ENCODE results near the gene NHSL2. TPM values are rescaled to one million over a fixed set of nuclear protein-coding genes. Genes with fewer than 3 reads are reported as not detected.

NHSL2 gene
- total RNA-seq, 4 donors from 2014 or later, result 10.4 to 31.4 (median 17.7) TPM

- intact Hi-C loops (cut with DNase I), result no loop called here
- no peak for DNase-seq (ENCODE audit: extremely low spot score)
- Histone ChIP-seq H3K4me1 (peaks cover 6 to 45% (median 27%) of the 10 kb centered on the region in 4 donors), H3K36me3 (no peaks in the 10 kb centered on the region), H3K27me3 (peaks cover 0 to 4% (median 0%) of the 10 kb centered on the region in 4 donors), H3K27ac (replicated peaks in 1 of 4) (peak overlapping the region in 1 of 4 donors; percentile 22), H3K9me3 (no peaks in the 10 kb centered on the region), H3K4me3 (no peak overlapping the region)
- TF ChIP-seq CTCF (IDR thresholded peaks at IDR 0.05), result no peak
- TF ChIP-seq POLR2A (IDR thresholded peaks at IDR 0.05; ENCODE audit: low read depth), result no peak
- TF ChIP-seq EP300 (IDR thresholded peaks at IDR 0.05), result no peak
- no peak for TF ChIP-seq POLR2AphosphoS5 (IDR thresholded peaks at IDR 0.05)
- 62% methylated on average over 4 of the region's 4 CpGs for WGBS
Observed at GRCh38 chrX:72078411-72078810, 167.8 kb downstream of the NHSL2 start.

- H3K36me3 ChIP-seq, result no peaks in the 10 kb centered on the region
- peak overlapping the region; percentile 32 to 62 (median 55) for H3K27ac ChIP-seq (replicated peaks in 1 of 4)
- peaks cover 0 to 4% (median 0%) of the 10 kb centered on the region in 4 donors for H3K27me3 ChIP-seq
- peak overlapping the region; percentile 21 to 34 (median 30) for H3K4me3 ChIP-seq
- peaks cover 6 to 50% (median 32%) of the 10 kb centered on the region in 4 donors for H3K4me1 ChIP-seq
- TF ChIP-seq POLR2A (IDR thresholded peaks at IDR 0.05; ENCODE audit: low read depth), result no peak
- no peak for TF ChIP-seq EP300 (IDR thresholded peaks at IDR 0.05)
- TF ChIP-seq CTCF (IDR thresholded peaks at IDR 0.05), result no peak
- TF ChIP-seq POLR2AphosphoS5 (IDR thresholded peaks at IDR 0.05), result peak; percentile 25 to 51
- 76% methylated on average over 6 of the region's 12 CpGs for WGBS
- no peak for DNase-seq (ENCODE audit: extremely low spot score)
- intact Hi-C loops (cut with DNase I), result no loop called here
- no peaks in the 10 kb centered on the region for H3K9me3 ChIP-seq
Observed at GRCh38 chrX:72079607-72080006, 169.0 kb downstream of the NHSL2 start.

- intact Hi-C loops (cut with DNase I), result no loop called here
- no peaks in the 10 kb centered on the region for H3K36me3 ChIP-seq
- WGBS, result 64% methylated on average over 6 of the region's 7 CpGs
- DNase-seq (ENCODE audit: extremely low spot score), result no peak
- H3K4me3 ChIP-seq, result peak overlapping the region; percentile 21 to 34 (median 30)
- peaks cover 6 to 51% (median 32%) of the 10 kb centered on the region in 4 donors for H3K4me1 ChIP-seq
- H3K9me3 ChIP-seq, result no peaks in the 10 kb centered on the region
- peaks cover 0 to 4% (median 0%) of the 10 kb centered on the region in 4 donors for H3K27me3 ChIP-seq
- peak overlapping the region; percentile 32 to 62 (median 55) for H3K27ac ChIP-seq (replicated peaks in 1 of 4)
- no peak for TF ChIP-seq POLR2A (IDR thresholded peaks at IDR 0.05; ENCODE audit: low read depth)
- TF ChIP-seq POLR2AphosphoS5 (IDR thresholded peaks at IDR 0.05), result no peak
- no peak for TF ChIP-seq CTCF (IDR thresholded peaks at IDR 0.05)
- TF ChIP-seq EP300 (IDR thresholded peaks at IDR 0.05), result no peak
Observed at GRCh38 chrX:72080150-72080549, 169.5 kb downstream of the NHSL2 start.

GRCh38 chrX:72080800-72081199 lies 170.2 kb downstream of the NHSL2 start:
- no peak for TF ChIP-seq EP300 (IDR thresholded peaks at IDR 0.05)
- TF ChIP-seq POLR2A (IDR thresholded peaks at IDR 0.05; ENCODE audit: low read depth), result no peak
- TF ChIP-seq CTCF (IDR thresholded peaks at IDR 0.05), result no peak
- no peak for TF ChIP-seq POLR2AphosphoS5 (IDR thresholded peaks at IDR 0.05)
- Histone ChIP-seq H3K36me3 (no peaks in the 10 kb centered on the region), H3K4me3 (peak overlapping the region; percentile 21 to 34 (median 30)), H3K4me1 (peaks cover 6 to 51% (median 32%) of the 10 kb centered on the region in 4 donors), H3K9me3 (no peaks in the 10 kb centered on the region), H3K27ac (replicated peaks in 1 of 4) (peak overlapping the region in 3 of 4 donors; percentile 35 to 62 (median 46)), H3K27me3 (peaks cover 0 to 4% (median 0%) of the 10 kb centered on the region in 4 donors)
- intact Hi-C loops (cut with DNase I), result no loop called here
- 79% methylated on average over 7 of the region's 7 CpGs for WGBS
- DNase-seq (ENCODE audit: extremely low spot score), result no peak

Measured in esophagus muscularis mucosa (tissue), 4 donors.